ENCODE data around the gene TGM1.

TGM1 gene

DNA sequence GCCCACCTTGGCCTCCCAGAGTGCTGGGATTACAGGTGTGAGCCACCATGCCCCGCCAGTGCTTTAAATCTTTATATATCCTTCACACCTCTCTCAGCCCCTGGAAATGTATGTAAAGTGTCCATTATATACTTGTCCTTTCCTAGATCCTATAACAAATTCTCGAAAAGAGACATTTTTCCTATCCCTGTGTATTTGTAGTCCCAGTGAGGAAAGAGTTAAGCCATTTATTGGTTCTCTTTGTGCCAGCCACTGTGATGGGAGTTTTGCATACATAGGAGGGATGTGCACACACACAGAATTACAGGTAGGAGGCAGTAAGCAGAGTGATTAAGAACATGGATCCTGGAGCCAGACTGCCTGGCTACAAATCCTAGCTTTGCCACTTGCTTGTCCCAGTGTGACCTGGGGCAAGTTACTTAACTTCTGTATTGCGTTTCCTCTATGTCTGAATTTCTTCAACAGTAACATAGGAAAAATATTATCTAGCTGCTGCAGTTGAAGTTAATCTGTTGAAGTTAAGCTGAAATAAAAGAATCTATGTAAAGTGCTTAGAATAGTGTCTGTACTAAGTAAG, 10.5 kb upstream of the TGM1 start:
- DNase-seq (ENCODE audit: low read depth): peak; percentile 28
- H3K4me3 ChIP-seq (ENCODE audit: low read depth, low read length): no peak overlapping the region
- TF ChIP-seq, protein P1, sequence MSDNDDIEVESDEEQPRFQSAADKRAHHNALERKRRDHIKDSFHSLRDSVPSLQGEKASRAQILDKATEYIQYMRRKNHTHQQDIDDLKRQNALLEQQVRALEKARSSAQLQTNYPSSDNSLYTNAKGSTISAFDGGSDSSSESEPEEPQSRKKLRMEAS (IDR thresholded peaks at IDR 0.05; ENCODE audit: low read depth, low read length): no peak
- TF ChIP-seq, protein P2, sequence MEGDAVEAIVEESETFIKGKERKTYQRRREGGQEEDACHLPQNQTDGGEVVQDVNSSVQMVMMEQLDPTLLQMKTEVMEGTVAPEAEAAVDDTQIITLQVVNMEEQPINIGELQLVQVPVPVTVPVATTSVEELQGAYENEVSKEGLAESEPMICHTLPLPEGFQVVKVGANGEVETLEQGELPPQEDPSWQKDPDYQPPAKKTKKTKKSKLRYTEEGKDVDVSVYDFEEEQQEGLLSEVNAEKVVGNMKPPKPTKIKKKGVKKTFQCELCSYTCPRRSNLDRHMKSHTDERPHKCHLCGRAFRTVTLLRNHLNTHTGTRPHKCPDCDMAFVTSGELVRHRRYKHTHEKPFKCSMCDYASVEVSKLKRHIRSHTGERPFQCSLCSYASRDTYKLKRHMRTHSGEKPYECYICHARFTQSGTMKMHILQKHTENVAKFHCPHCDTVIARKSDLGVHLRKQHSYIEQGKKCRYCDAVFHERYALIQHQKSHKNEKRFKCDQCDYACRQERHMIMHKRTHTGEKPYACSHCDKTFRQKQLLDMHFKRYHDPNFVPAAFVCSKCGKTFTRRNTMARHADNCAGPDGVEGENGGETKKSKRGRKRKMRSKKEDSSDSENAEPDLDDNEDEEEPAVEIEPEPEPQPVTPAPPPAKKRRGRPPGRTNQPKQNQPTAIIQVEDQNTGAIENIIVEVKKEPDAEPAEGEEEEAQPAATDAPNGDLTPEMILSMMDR (IDR thresholded peaks at IDR 0.05; ENCODE audit: low read depth, low read length): peak; percentile 1

DNA sequence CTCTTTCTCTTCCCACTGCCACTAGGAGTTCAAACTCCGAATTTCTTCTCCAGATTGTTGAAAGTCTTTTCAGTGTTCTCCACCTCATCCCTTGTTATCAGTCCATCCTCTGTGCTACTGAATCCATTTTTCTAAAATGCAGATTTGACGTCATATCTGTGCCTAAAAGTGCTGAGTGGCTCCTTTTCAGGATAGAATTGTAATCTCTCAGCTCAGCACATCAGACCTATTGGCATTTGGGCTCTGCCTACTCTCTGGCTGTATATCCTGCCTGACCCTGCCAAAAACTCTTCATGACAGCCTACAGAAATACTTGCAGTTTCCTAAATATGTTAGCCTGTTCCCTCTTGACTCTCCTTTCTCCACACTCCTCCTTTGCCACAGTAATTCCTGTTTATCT, 9.5 kb upstream of the TGM1 start:
- DNase-seq (ENCODE audit: low read depth): no peak
- TF ChIP-seq, protein P1 (IDR thresholded peaks at IDR 0.05; ENCODE audit: low read depth, low read length): no peak
- TF ChIP-seq, protein P2 (IDR thresholded peaks at IDR 0.05; ENCODE audit: low read depth, low read length): no peak
- TF ChIP-seq POLR2A (IDR thresholded peaks at IDR 0.05; ENCODE audit: extremely low read depth, insufficient read length): no peak
- TF ChIP-seq MYC (IDR thresholded peaks at IDR 0.05; ENCODE audit: low read depth, low read length): no peak
- H3K4me3 ChIP-seq (ENCODE audit: low read depth, low read length): no peak overlapping the region

DNA sequence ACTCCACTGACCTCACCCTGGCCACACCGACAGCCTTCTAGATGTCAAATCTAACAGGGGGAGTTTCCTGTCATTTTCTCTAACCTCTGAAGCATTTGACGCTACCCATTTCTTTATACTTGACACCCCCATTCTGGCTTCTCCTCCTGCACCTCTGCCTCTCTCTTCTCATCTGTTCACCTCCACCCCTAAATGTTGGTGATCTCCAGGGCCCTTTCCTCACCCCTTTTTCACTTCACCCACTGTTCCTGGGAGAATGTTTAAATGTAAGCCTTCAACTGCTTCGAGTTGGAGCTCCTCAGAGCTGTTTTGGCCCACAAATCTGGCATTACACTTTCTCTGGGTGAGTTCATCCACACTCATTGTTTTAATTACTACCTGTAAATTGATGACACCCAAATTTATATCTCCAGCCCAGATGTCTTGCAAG, 8.9 kb upstream of the TGM1 start:
- peak overlapping the region; percentile 85 for H3K4me3 ChIP-seq (ENCODE audit: low read depth, low read length)
- no peak for TF ChIP-seq POLR2A (IDR thresholded peaks at IDR 0.05; ENCODE audit: extremely low read depth, insufficient read length)
- TF ChIP-seq, protein P1 (IDR thresholded peaks at IDR 0.05; ENCODE audit: low read depth, low read length): no peak
- TF ChIP-seq MYC (IDR thresholded peaks at IDR 0.05; ENCODE audit: low read depth, low read length): no peak; the same call in 1 of the 2 replicates
- TF ChIP-seq, protein P2 (IDR thresholded peaks at IDR 0.05; ENCODE audit: low read depth, low read length): no peak
- DNase-seq (ENCODE audit: low read depth): no peak

DNA sequence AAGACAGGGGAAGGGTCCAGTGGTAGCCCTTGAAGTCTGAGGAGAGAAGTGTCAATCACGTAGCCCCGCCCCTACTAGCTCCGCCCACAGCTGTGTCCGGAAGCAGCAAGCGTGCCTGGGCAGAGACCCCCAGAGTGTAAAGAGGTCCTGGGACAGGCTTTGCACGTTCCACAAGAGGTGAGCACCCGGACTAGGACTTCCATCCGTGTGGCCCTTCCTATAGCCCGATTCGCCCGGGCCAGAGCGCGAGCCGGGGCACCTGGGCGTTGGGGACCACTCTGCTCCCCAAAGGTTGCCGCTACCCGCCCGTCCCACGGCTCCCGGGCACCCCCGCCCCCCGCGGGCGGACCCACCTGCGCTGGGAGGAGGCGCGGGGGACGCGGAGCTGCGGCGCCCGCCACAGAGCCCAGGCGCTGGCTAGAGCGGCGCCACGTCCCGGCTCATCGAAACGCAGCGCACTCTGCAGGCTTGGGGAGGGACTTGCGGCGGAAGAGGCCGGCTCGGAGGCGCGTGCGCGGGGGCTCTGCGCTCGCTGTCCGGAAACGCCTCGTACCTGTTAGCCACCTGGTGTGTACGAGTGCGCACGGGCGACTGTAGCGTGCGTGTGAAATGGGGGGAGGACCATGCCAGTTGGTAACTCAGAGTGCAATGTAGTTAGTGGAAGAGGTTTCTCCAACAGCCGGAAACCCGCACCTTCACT, 8.3 kb upstream of the TGM1 start, which contains the start of gene RABGGTA:
RABGGTA (minus strand) TSS at position 464 of the 700 bp plus-strand sequence. CDS start 482 bp downstream, outside the sequence.
- peak; percentile 92 for DNase-seq (ENCODE audit: low read depth)
- H3K4me3 ChIP-seq (ENCODE audit: low read depth, low read length): peak within 1 kb of the TSS; percentile 85
- TF ChIP-seq, protein P2 (IDR thresholded peaks at IDR 0.05; ENCODE audit: low read depth, low read length): peak; percentile 63
- peak; percentile 70 for TF ChIP-seq POLR2A (IDR thresholded peaks at IDR 0.05; ENCODE audit: extremely low read depth, insufficient read length)
- TF ChIP-seq, protein P1 (IDR thresholded peaks at IDR 0.05; ENCODE audit: low read depth, low read length): peak; percentile 77
- peak; percentile 52; the same call in 1 of the 2 replicates for TF ChIP-seq MYC (IDR thresholded peaks at IDR 0.05; ENCODE audit: low read depth, low read length)

DNA sequence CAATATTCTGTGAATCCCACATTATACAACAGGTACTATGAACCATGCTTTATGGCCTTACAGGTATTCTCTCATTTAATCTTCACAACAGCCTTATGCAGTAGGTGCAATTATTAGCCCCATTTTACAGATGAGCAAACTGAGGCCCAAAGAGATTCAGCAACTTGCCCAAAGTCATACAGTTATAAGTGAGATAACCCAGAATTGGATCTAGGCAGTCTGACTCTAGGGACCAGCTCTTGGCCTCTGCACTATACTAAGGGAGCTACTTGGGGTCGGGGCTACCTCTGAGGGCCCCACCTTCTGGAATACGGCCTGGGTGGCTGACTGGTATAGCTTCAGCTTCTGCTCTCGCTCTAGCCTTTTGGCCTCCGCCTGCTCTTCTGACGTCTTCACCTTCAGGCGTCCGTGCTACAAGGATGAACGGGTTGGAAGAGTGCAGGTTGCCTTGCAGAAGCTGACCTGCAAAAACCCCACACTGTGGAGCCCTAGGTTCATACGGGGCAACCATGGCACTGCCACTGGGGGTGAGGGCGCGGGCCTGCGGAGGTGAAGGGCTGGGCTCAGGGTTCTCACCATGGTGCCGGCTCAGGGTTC, 7.7 kb upstream of the TGM1 start:
- H3K4me3 ChIP-seq (ENCODE audit: low read depth, low read length): peak overlapping the region; percentile 80
- no peak for DNase-seq (ENCODE audit: low read depth)
- TF ChIP-seq, protein P2 (IDR thresholded peaks at IDR 0.05; ENCODE audit: low read depth, low read length): no peak
- TF ChIP-seq, protein P1 (IDR thresholded peaks at IDR 0.05; ENCODE audit: low read depth, low read length): no peak
- no peak for TF ChIP-seq POLR2A (IDR thresholded peaks at IDR 0.05; ENCODE audit: extremely low read depth, insufficient read length)
- no peak for TF ChIP-seq MYC (IDR thresholded peaks at IDR 0.05; ENCODE audit: low read depth, low read length)
